ENCODE measurements around the gene PAPPA2. TPM values are rescaled to one million over a fixed set of nuclear protein-coding genes. Genes with fewer than 3 reads are reported as not detected.

The PAPPA2 gene
- total and polyA plus RNA-seq, 7 donors, result under 0.01 to 3.9 (median 1.2) TPM; not detected in 1

DNA sequence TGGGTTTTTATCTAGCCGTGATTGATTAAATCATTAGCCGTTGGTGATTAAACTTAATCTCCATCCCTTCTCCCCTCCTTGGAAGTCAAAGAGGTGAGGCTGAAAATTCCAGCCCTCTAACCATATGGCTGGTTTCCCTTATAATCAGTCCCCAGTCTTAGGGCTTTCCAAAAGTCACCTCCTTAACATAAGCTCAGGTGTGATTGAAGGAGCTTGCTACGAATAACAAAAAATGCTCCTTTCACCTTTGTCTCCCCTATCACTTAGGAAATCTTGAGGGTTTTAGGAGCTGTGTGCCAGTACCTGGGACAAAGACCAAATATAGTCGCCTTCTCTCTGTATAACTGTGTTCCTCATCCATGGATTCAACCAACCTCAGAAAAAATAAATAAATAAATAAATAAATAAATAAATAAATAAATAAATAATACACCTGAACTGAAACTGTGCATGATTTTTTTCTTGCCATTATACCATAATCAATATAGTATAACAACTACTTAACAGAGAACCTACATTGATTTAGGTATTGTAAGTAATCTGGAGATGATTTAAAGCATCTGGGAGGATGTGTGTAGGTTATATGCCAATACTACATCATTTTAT, 82.2 kb downstream of the PAPPA2 start:
- WGBS, 2 donors, result 92 to 93% methylated on average over 4 of the region's 4 CpGs
- no peak overlapping the region for H3K27ac ChIP-seq
- no peak overlapping the region for H3K4me3 ChIP-seq
- intact Hi-C loops (cut with DNase I), result no loop called here
- H3K9me3 ChIP-seq, result no peaks in the 10 kb centered on the region
- TF ChIP-seq POLR2AphosphoS5 (IDR thresholded peaks at IDR 0.05) (no peak), EP300 (IDR thresholded peaks at IDR 0.05) (no peak), POLR2A (IDR thresholded peaks at IDR 0.05) (no peak)
- TF ChIP-seq, protein P1, sequence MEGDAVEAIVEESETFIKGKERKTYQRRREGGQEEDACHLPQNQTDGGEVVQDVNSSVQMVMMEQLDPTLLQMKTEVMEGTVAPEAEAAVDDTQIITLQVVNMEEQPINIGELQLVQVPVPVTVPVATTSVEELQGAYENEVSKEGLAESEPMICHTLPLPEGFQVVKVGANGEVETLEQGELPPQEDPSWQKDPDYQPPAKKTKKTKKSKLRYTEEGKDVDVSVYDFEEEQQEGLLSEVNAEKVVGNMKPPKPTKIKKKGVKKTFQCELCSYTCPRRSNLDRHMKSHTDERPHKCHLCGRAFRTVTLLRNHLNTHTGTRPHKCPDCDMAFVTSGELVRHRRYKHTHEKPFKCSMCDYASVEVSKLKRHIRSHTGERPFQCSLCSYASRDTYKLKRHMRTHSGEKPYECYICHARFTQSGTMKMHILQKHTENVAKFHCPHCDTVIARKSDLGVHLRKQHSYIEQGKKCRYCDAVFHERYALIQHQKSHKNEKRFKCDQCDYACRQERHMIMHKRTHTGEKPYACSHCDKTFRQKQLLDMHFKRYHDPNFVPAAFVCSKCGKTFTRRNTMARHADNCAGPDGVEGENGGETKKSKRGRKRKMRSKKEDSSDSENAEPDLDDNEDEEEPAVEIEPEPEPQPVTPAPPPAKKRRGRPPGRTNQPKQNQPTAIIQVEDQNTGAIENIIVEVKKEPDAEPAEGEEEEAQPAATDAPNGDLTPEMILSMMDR (IDR thresholded peaks at IDR 0.05), result no peak
- no peak for DNase-seq
- H3K36me3 ChIP-seq, result no peaks in the 10 kb centered on the region
- H3K4me1 ChIP-seq, result no peaks in the 10 kb centered on the region
- H3K27me3 ChIP-seq, result no peaks in the 10 kb centered on the region

DNA sequence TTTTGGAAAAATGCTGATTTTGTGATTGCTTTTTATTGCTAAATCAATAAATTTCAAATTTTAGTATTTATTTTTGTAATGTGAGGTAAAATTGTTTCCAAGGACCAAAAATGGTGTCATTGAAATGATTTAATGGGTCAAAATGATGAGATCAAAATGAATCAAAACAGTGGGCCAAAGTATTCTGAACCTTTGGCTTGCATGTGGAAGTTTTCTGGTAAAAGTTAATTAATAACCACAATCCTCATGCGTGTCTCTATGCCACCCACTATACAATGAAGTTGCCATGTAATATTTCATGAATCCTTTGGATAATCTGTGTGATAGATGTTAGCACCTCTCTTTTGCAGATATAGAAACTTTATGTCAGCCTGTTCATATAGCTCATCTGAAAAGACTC, 83.8 kb downstream of the PAPPA2 start:
- TF ChIP-seq, protein P1 (IDR thresholded peaks at IDR 0.05), result no peak
- TF ChIP-seq POLR2AphosphoS5 (IDR thresholded peaks at IDR 0.05) (no peak), EP300 (IDR thresholded peaks at IDR 0.05) (no peak), POLR2A (IDR thresholded peaks at IDR 0.05) (no peak)
- no peak for DNase-seq
- no peaks in the 10 kb centered on the region for H3K27me3 ChIP-seq
- H3K36me3 ChIP-seq, result no peaks in the 10 kb centered on the region
- no peak overlapping the region for H3K4me3 ChIP-seq
- H3K9me3 ChIP-seq, result no peaks in the 10 kb centered on the region
- intact Hi-C loops (cut with DNase I), result no loop called here
- no peak overlapping the region for H3K27ac ChIP-seq
- WGBS, 2 donors, result 15 to 84% methylated on average over 1 of the region's 1 CpG
- H3K4me1 ChIP-seq, result peaks cover 0 to 12% (median 8%) of the 10 kb centered on the region in 4 donors

DNA sequence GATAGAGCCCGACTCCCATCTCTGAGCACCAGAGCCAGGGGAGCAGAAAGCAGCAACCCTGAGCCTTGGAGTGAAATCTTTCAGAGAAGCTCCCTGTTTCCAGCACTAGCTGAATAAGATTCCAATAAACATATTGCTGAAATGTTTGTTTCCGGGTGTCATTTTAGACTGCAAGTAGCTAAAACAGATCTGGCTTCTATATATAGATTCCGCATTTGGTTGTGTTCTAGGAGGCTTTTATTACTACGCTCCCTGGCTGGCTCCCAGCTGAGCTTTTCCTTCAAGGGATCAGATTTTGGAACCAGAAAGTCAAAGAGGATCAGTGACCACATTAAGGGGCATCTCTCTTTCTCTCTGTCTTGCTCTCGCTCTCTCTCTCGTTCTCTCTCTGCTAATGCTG, 88.2 kb downstream of the PAPPA2 start:
- no peak overlapping the region for H3K4me3 ChIP-seq
- H3K9me3 ChIP-seq, result no peaks in the 10 kb centered on the region
- H3K27ac ChIP-seq, result no peak overlapping the region
- TF ChIP-seq POLR2AphosphoS5 (IDR thresholded peaks at IDR 0.05) (no peak), POLR2A (IDR thresholded peaks at IDR 0.05) (no peak)
- TF ChIP-seq, protein P1 (IDR thresholded peaks at IDR 0.05), result no peak
- H3K27me3 ChIP-seq, result no peaks in the 10 kb centered on the region
- intact Hi-C loops (cut with DNase I), result no loop called here
- no peak for DNase-seq
- peaks cover 0 to 16% (median 9%) of the 10 kb centered on the region in 4 donors for H3K4me1 ChIP-seq
- 69 to 72% methylated on average over 6 of the region's 6 CpGs for WGBS, 2 donors
- H3K36me3 ChIP-seq, result no peaks in the 10 kb centered on the region

DNA sequence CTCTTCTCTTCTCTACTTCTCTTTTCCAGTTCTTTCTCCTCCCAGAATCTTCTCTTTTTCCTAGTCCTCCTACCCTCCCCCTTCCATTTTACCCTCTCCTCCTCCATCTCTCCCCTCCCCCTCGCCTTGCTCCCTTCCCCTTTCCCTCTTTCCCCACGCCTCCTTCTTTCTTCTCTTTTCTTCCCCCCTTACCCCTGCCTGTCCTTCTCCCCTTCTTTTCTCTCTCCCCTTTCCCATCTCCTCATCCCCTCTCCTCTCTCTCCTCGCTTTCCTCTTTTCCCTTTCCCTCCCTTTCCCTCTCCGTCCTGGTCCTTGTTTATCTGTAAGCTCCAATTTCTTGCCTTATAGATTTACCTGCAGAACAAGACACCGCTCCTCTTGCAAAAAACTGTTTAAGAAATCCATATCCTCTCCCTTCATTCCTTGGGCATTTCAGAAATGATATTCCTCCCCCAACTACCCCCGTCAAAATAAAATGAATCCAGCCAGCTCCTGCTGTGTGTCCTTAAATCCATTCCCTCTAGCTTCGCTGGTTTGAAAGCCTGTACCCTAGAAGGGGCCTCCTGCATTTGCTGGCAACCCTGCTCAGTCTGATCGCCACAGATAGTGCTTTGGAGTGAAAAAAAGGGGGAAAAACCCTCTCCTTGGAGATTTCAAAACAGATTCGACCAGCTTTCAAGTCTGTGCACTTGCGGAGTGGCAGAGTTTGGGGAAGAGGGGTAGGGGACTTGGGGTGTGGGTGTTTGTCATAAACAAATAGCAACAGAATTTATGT, 89.4 kb downstream of the PAPPA2 start:
- WGBS, 2 donors, result 16 to 20% methylated on average over 10 of the region's 10 CpGs

DNA sequence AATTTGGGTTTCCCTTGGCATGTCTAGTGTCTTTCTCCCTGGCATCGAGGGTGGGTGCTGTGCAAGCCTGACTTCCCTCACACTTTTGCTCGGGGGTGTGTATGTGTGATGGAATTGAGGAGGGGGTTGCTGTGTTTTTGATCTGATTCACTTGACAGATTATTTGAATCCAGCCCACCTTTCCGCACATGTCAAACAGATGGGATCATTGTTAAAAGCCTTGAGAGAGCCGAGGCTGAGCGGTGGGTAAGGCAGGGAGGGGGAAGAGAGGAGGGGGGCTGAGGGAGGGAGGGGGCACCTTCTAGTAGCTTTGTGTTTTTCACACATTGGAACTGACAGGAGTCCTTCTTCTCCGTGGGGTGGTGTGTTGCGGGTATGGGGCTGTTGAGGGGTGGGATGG, 90.0 kb downstream of the PAPPA2 start:
- Histone ChIP-seq H3K9me3 (no peaks in the 10 kb centered on the region), H3K4me3 (no peak overlapping the region), H3K27ac (no peak overlapping the region), H3K36me3 (no peaks in the 10 kb centered on the region), H3K27me3 (no peaks in the 10 kb centered on the region), H3K4me1 (peaks cover 0 to 16% (median 9%) of the 10 kb centered on the region in 4 donors)
- no peak for TF ChIP-seq POLR2AphosphoS5 (IDR thresholded peaks at IDR 0.05)
- no peak for TF ChIP-seq EP300 (IDR thresholded peaks at IDR 0.05)
- TF ChIP-seq, protein P1 (IDR thresholded peaks at IDR 0.05), result no peak
- TF ChIP-seq POLR2A (IDR thresholded peaks at IDR 0.05), result no peak
- no peak for DNase-seq
- WGBS, 2 donors, result 11 to 14% methylated on average over 7 of the region's 7 CpGs
- intact Hi-C loops (cut with DNase I), result no loop called here

More for the DNA sequence above, 89.4 kb downstream of the PAPPA2 start:
- TF ChIP-seq EP300 (IDR thresholded peaks at IDR 0.05) (no peak), POLR2A (IDR thresholded peaks at IDR 0.05) (no peak)
- Histone ChIP-seq H3K4me3 (no peak overlapping the region), H3K9me3 (no peaks in the 10 kb centered on the region), H3K27ac (no peak overlapping the region), H3K36me3 (no peaks in the 10 kb centered on the region), H3K27me3 (no peaks in the 10 kb centered on the region), H3K4me1 (peaks cover 0 to 16% (median 9%) of the 10 kb centered on the region in 4 donors)
- DNase-seq, result no peak
- intact Hi-C loops (cut with DNase I), result no loop called here

Measured in sigmoid colon (tissue), 7 donors.